Lung (tissue), 12 donors: ENCODE results near the gene MPV17L. TPM values are rescaled to one million over a fixed set of nuclear protein-coding genes. Genes with fewer than 3 reads are reported as not detected.
A peak's percentile ranks its signal among the peaks of the same experiment; 100 is the strongest.

Experiments
- ATAC-seq: fragments of 200-7000 bp; cut with Tn5 transposase; one replicate; pipeline ENCODE4 v1.9.1; 2020; ENCODE audit warnings: moderate number of reproducible peaks; ENCODE audit not compliant: insufficient read depth, low FRiP score
- DNase-seq, 3 donors: peaks; one replicate each; pipeline ENCODE4 v3.0.0-alpha.2; 2013 to 2017
- H3K27ac ChIP-seq, 2 donors: one replicate each; pipeline ENCODE4 v1.5.1; 2013; ENCODE audit warnings: mild to moderate bottlenecking in 2 of 2, moderate library complexity in 2 of 2, control low read depth in 1 of 2, inconsistent platforms in 1 of 2, low read depth in 1 of 2, low read length in 1 of 2
- H3K27me3 ChIP-seq, 3 donors: one replicate each; pipeline ENCODE4 v1.5.1; 2013; ENCODE audit warnings: low read length in 2 of 3; ENCODE audit not compliant: control insufficient read depth in 3 of 3, insufficient read depth in 3 of 3
- H3K36me3 ChIP-seq, 4 donors: one replicate each; pipeline ENCODE4 v1.5.1; 2013; ENCODE audit warnings: low read length in 4 of 4, mild to moderate bottlenecking in 1 of 4, moderate library complexity in 1 of 4; ENCODE audit not compliant: control insufficient read depth in 4 of 4, insufficient read depth in 4 of 4
- H3K4me1 ChIP-seq, 5 donors: one replicate each; pipeline ENCODE4 v1.5.1; 2013; ENCODE audit warnings: low read length in 5 of 5, mild to moderate bottlenecking in 2 of 5, moderate library complexity in 1 of 5; ENCODE audit not compliant: control insufficient read depth in 5 of 5, insufficient read depth in 5 of 5
- H3K4me3 ChIP-seq: one replicate; pipeline ENCODE4 v1.5.1; 2013; ENCODE audit warnings: mild to moderate bottlenecking, control low read depth, moderate library complexity
- H3K9ac ChIP-seq, 2 donors: one replicate each; pipeline ENCODE4 v1.5.1; 2013; ENCODE audit warnings: low read length in 2 of 2, control low read depth in 1 of 2; ENCODE audit not compliant: insufficient read depth in 1 of 2
- H3K9me3 ChIP-seq, 4 donors: one replicate each; pipeline ENCODE4 v1.5.1; 2013; ENCODE audit warnings: low read length in 3 of 4, mild to moderate bottlenecking in 1 of 4, moderate library complexity in 1 of 4; ENCODE audit not compliant: control insufficient read depth in 4 of 4, insufficient read depth in 3 of 4
- WGBS, 2 donors: extraction: QIAGEN DNeasy Blood & Tissue Kit; methylation state at CpG; one replicate each; pipeline ENCODE4 v1.1.7; 2013; 5-methylcytosine and 5-hydroxymethylcytosine counted together
- polyA plus RNA-seq, 2 donors: library from polyadenylated mRNA; stranded (reverse); fragments of 200-250 nt; gene quantifications; one replicate each; pipeline ENCODE4 v1.2.1, GENCODE V29; 2013
- total RNA-seq, 2 donors: library from RNA; depleted of rRNA in 1 of 2; stranded (reverse); fragments of >200 nt in 1 of 2; gene quantifications; one replicate each; pipeline ENCODE4 v1.2.1, GENCODE V29; 2014 to 2021
- TF ChIP-seq, protein P1 (sequence below): IDR thresholded peaks from 2 replicates; pipeline ENCODE4 v1.5.1; 2012; ENCODE audit warnings: mild to moderate bottlenecking; ENCODE audit errors: control extremely low read depth, extremely low read depth
- donor health status: control.
- donor health status: control.
- donor health status: Bipolar disorder and iron deficiency.
- donor health status: healthy.
- donor health status: DM: yes; HTN: yes; CAD: no.

MPV17L gene
- total and polyA plus RNA-seq, 4 donors = 1.0 to 7.0 (median 1.2) TPM

DNA sequence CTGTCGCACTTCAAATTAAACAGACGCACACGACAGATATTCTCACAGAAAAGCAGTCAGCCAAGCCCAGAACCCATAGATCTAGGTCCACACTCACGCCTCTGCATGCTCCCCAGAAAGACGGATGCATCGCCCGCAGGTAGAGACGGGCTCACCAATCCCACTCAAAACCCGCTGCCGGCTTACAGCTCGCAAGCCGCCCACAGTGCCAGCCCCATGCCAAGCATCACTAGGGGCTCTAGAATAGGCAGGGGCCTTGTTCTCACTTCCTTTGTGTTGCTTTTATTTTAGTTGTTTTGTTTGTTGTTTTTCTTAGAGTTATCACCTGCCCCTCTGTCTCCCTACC lies 38.5 kb downstream of the MPV17L start:
- 36 to 39% methylated on average over 12 of the region's 12 CpGs for WGBS, 2 donors
- Histone ChIP-seq H3K36me3 (no peaks in the 10 kb centered on the region), H3K27ac (no peak overlapping the region), H3K4me1 (peaks cover 0 to 9% (median 0%) of the 10 kb centered on the region in 5 donors), H3K9ac (no peak overlapping the region), H3K9me3 (no peaks in the 10 kb centered on the region), H3K4me3 (no peak overlapping the region), H3K27me3 (peaks cover 0 to 11% (median 2%) of the 10 kb centered on the region in 3 donors)
- TF ChIP-seq, protein P1, sequence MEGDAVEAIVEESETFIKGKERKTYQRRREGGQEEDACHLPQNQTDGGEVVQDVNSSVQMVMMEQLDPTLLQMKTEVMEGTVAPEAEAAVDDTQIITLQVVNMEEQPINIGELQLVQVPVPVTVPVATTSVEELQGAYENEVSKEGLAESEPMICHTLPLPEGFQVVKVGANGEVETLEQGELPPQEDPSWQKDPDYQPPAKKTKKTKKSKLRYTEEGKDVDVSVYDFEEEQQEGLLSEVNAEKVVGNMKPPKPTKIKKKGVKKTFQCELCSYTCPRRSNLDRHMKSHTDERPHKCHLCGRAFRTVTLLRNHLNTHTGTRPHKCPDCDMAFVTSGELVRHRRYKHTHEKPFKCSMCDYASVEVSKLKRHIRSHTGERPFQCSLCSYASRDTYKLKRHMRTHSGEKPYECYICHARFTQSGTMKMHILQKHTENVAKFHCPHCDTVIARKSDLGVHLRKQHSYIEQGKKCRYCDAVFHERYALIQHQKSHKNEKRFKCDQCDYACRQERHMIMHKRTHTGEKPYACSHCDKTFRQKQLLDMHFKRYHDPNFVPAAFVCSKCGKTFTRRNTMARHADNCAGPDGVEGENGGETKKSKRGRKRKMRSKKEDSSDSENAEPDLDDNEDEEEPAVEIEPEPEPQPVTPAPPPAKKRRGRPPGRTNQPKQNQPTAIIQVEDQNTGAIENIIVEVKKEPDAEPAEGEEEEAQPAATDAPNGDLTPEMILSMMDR = no peak
- no peak for DNase-seq
- no peak for ATAC-seq

GRCh38 chr16:15434425-15435215 lies 39.1 kb downstream of the MPV17L start, which contains the start of gene BMERB1:
TSS of gene BMERB1 (plus strand) at chr16:15434588. CDS start at chr16:15434654, 66 bp downstream.
- peak; percentile 81 to 84 (median 84) for DNase-seq
- Histone ChIP-seq H3K27me3 (peaks cover 0 to 11% (median 2%) of the 10 kb centered on the region in 3 donors), H3K9me3 (no peaks in the 10 kb centered on the region), H3K4me1 (peaks cover 0 to 11% (median 0%) of the 10 kb centered on the region in 5 donors), H3K36me3 (no peaks in the 10 kb centered on the region), H3K9ac (peak within 1 kb of the TSS; percentile 2 to 21), H3K27ac (peak within 1 kb of the TSS in 1 of 2 donors; percentile 35), H3K4me3 (peak within 1 kb of the TSS; percentile 55)
- 0% methylated on average over 44 to 63 of the region's 63 CpGs for WGBS, 2 donors
- no peak for ATAC-seq
- TF ChIP-seq, protein P1 = no peak

GRCh38 chr16:15435216-15435864 lies 39.8 kb downstream of the MPV17L start:
- Histone ChIP-seq H3K4me3 (peak overlapping the region; percentile 52), H3K36me3 (no peaks in the 10 kb centered on the region), H3K27ac (peak overlapping the region in 1 of 2 donors; percentile 13), H3K4me1 (peaks cover 0 to 15% (median 0%) of the 10 kb centered on the region in 5 donors), H3K9ac (peak overlapping the region in 1 of 2 donors; percentile 2), H3K9me3 (no peaks in the 10 kb centered on the region), H3K27me3 (peaks cover 0 to 11% (median 2%) of the 10 kb centered on the region in 3 donors)
- peak in 2 of 3 donors; percentile 40 to 48 for DNase-seq
- TF ChIP-seq, protein P1 = no peak
- no peak for ATAC-seq
- 10 to 15% methylated on average over 22 of the region's 22 CpGs for WGBS, 2 donors
